Brain pericyte (primary cell): ENCODE data around the gene STT3A.

Experiments used
- DNase-seq: peaks from one replicate; pipeline ENCODE4 v3.0.0-alpha.2; 2012; ENCODE audit warnings: low read depth, low spot score

STT3A gene

DNA sequence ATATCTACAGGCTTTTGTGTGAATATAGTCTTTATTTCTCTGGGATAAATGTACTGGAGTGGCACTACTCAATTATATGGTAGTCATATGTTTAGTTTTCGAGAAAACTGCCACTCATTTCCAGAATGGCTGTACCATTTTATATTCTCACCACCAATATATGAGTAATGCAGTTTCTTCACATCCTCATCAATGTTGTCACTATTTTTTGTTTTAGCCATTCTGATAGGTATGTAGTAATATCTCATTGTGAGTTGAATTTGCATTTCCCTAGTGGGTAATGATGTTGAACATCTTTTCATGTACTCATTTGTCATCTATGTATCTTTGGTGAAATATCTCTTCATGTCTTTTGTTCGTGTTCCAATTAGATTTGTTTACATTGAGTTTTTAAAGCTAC is 70.0 kb downstream of the STT3A start:
- no peak for DNase-seq

DNA sequence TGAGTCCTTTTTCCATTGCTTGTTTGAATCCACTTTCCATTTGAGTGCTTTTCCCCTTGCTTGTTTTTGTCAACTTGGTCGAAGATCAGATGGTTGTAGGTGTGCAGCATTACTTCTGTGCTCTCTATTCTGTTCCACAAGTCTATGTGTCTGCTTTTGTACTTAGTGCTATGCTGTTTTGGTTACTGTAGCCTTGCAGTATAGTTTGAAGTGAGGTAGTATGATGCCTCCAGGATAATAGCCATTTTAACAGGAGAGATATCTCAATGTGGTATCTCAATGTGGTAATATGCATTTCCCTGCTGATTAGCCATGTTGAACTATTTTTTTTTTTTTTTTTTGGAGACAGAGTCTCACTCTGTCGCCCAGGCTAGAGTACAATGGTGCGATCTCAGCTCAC is 71.3 kb downstream of the STT3A start:
- DNase-seq = no peak

DNA sequence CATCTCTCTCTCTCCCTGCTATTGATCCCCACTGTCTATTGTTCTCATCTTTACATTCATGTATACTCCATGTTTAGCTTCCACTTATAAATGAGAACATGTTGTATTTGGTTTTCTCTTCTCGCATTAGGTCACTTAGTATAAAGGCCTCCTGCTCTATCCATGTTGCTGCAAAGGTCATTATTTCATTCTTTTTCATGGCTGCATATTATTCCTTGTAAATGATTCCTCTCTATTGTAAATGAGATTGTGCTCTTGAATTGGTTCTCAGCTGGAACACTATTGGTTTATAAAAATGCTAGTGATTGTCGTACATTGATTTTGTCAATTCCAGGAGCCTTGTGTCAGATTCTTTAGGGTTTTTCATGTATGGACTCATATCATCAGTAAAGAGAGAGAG is 74.5 kb downstream of the STT3A start:
- DNase-seq = no peak

DNA sequence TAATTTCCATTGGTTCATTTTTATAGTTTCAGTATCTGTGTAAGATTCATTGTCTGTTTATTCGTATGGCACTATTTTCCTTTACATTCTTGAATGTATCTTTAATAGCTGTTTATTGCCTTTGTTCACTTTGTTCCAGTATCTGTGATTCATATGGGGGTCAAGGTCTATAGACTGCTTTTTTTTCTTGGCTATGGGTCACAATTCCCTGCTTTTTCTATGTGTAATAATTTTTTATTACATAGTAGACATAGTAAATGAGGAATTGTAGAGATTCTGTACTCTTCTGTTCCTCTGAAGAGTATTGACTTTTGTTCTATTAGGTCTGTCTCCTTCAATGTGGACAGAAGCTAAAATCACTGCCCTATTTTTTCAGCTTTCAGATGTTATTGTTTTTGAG is 77.5 kb downstream of the STT3A start:
- no peak for DNase-seq

DNA sequence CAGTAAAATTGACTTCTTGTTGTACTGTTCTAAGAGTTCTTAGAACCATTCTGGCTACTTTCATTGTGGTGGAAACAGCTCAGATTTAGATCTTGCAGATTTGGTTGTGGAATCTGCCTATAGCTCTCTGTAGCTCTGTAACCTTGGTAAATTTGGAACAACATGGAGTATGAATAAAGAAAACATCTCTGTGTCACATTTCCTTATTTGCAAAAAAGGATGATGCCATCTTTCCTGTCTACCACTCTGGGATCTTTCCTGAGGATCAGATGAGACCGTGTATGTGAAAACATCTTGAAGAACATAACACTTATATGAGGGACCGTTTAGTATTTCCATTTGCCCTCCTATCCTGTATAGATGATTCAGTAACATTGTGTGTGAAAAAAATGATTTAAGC is 78.9 kb downstream of the STT3A start:
- no peak for DNase-seq
